DOHH2 (cell line): ENCODE results near the gene EHD4.

Experiments
- EZH2phosphoT487 ChIP-seq: fragments of 200-600 bp; sonication (generic); IDR thresholded peaks from 2 replicates; pipeline ENCODE4 v1.6.1; 2017; ENCODE audit warnings: borderline replicate concordance, mild to moderate bottlenecking, antibody characterized with exemption, low read length, moderate library complexity, mixed read lengths
- TF ChIP-seq, protein P1 (sequence below): fragments of 200-600 bp; sonication (generic); IDR thresholded peaks from one replicate; pipeline ENCODE4 v1.5.1; 2014; ENCODE audit warnings: antibody characterized with exemption, mild to moderate bottlenecking, low read depth, low read length; ENCODE audit not compliant: poor library complexity, severe bottlenecking

DNA sequence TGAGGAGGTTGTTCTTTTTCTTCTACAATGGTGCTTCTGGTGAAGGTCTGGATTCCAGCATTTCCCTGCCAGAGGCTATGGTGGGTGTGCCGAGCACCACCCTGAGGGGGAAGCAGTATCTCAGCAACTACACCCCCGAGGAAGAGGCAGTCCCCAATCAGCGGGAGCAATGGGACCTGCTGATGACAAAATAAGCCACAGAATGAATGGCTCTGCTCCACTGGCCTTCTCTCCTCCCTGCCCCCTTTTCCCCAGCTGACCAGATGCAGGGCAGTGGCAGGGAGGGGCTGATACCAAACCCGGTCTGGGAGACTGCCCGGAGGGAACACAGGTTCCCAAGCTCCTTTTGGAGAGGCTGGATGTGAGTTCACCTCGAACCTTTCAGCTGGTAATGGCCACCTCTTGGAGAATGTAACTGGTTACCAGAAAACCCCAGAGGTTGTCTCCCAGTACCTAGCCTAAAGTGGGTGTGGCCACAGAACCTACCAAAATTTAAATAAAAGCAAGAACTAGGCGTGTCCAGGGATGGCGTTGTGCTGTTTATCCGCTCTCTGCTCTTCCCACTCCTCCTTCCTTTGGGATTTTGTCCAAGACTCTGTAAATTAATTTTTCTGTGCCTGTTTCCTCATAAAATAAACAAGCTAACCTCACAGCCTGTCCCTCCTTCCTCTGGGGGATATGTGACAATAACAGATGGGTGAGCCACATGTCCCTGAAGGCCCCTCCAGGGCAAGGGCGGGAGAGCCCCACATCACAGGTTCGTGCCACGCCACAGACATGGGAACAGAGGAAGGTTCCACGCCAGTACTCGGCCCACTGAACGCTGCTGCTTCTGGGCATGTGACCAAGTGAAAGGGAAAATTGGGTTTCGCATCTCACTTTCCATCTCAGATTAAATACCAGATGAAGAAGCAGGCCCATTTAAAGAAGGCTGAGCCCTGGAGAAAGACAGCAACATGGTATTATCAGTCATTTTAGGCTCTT lies 43.4 kb downstream of the EHD4 start:
- TF ChIP-seq EZH2phosphoT487: no peak
- TF ChIP-seq, protein P1, sequence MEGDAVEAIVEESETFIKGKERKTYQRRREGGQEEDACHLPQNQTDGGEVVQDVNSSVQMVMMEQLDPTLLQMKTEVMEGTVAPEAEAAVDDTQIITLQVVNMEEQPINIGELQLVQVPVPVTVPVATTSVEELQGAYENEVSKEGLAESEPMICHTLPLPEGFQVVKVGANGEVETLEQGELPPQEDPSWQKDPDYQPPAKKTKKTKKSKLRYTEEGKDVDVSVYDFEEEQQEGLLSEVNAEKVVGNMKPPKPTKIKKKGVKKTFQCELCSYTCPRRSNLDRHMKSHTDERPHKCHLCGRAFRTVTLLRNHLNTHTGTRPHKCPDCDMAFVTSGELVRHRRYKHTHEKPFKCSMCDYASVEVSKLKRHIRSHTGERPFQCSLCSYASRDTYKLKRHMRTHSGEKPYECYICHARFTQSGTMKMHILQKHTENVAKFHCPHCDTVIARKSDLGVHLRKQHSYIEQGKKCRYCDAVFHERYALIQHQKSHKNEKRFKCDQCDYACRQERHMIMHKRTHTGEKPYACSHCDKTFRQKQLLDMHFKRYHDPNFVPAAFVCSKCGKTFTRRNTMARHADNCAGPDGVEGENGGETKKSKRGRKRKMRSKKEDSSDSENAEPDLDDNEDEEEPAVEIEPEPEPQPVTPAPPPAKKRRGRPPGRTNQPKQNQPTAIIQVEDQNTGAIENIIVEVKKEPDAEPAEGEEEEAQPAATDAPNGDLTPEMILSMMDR: no peak
